Fibroblast of skin of right quadriceps (primary cell): ENCODE results near the gene GPBP1L1.
A peak's percentile ranks its signal among the peaks of the same experiment; 100 is the strongest.
"Not testable (repeated sequence)": the region's sequence is repeated elsewhere in the genome, so short reads cannot be mapped to it uniquely, and the experiment has no call there.

Source experiments
- DNase-seq: peaks from one replicate; pipeline ENCODE4 v3.0.0-alpha.2; 2013

The GPBP1L1 gene

DNA sequence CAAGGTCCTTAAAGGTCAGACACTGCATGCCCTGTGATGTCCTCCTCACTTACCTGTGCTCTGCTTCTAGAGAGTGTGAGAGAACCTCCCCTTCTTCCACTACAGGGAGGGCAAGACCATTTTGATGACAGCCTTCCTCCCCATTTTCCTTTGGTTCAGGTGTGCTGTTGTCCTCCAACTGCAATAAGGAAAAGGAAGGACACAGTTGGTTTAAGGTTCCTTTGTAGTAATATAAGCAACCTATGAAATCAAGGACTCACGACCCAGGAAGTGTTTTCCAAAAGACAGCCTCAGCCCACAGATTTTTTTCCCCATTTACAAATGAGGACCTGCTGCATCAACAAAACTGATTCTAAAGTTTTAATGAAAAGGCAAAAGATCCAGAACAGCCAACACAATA lies 55.9 kb downstream of the GPBP1L1 start:
- no peak for DNase-seq

DNA sequence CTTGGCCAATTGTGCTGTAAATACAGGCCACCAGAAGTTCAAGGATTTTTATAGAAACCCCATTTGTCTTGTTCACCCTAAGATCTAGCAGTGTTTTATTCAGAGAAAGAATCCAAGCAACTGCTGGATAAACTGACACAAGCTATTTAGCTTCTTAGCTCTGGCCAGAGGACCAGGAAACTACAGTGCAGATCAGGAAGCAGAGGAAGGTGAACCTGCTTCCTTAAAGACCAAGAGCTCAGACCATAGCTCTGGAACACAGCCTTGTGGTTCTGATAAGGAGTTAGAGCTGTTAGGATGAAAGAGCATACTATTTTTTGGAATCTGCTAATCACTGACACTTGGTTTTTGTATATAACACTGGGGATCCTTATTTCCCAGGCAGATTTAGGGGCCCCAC lies 57.3 kb downstream of the GPBP1L1 start:
- DNase-seq: no peak

DNA sequence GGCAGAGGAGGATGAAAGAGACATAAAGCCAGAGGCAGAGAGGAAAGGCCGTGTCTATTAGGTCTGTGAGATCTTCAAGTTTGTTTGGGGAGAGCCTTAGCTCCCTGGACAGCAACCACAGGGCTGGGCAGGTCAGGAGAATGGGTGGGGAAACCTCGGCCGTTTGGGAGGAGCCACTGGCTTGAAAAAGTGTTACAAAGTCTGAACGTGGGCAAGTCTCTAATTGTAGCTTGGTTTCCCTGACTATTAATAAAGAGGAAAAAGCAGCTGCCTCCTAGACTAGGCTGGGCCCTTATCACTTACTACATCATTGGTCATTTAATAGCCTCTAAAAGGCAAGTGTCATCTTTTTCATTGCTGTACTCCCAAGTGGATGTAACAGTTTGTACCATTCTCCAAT lies 62.4 kb downstream of the GPBP1L1 start, which contains the start of gene CCDC17:
Gene CCDC17, minus strand, starts transcription at position 83 of the 400 bp plus-strand sequence. CDS start 145 bp downstream, outside the sequence.
- no peak for DNase-seq

DNA sequence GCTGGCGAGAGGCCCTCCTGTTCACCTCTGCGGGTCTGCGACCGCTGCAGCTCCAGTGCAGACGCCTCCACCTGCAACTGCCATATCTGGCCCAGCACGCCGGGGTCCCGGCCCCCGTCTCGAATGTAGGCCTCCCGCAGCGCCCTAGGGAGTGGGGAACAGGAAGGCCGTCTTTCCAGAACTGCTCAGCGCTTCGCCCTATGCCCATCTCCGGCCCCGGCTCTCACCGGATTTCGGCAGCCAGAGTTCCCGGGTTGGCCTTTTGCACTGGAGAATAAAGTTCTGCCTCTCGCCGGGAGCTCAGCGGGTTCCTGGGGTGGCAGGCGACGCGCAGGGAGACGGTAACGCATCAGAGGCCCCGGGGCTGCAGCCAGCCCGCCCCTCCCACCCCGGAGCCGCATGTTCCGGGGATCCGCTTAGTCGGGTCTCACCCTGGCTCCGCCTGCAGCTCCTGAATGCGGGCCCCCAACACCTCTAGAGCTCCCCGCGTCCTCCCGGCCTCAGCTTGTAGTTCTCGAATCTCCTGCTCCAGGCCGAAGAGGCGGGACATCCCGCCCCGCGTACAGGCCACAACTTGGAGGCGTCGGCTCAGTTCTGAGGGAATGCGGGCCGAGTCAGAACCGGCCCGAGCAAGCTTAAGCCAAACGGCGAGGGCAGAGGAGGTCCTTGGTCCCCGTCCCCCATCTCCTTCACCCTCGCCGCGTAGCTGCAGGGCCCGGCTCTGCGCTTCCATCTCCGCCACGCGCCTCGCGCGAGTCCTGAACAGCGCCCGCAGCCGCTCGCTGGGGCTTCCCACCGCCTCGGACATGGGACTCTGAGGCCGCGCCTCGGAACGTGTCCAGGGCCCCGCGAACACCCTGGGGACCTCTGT lies 63.6 kb downstream of the GPBP1L1 start:
- DNase-seq: no peak

DNA sequence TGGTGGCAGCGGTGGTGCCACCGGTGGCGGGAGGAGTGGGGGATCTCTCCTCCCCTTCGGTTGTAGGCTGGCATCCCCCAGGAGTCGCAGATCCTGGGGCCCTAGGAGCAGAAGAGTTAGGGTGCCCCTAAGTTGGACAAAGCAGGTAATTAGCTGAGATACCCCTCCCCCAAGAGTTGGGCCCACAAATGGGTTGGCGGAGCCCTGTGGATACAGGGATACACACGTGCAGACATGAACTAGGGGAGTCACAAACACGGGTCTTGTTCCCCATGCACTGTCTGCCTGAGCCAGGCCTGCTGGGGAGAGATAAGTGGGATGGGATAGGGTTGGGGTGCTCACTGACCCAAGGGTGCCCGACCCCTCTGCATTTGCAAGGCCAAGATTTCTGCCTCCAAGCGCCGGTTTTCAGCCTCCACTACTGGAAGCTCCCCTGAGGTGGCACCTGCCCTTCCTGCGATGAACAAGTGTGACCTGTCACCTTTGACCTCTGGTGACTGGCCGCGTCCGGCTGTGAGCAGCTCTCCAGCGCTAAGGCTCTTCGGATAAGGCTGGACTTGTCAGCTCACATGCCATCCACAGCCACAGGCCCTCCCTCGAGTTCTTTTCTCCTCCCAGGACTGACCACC lies 64.3 kb downstream of the GPBP1L1 start:
- no peak for DNase-seq

DNA sequence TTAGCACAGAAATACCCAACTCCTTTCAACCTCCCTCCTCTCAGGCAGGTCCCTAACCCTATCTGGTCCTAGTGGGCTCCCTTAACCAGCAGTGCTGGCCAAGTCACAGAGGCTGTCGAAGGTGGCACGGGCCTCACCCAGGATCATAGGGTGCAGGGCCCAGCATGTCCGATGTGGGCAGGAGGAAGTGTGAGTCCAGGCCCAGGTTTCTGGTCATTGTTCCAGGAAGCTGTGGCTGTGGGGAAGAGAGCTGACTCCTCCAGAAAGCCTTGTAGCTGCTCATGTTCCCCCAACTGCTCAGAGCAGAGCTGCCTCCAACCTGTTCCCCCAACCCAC lies 64.9 kb downstream of the GPBP1L1 start:
- DNase-seq: no peak

DNA sequence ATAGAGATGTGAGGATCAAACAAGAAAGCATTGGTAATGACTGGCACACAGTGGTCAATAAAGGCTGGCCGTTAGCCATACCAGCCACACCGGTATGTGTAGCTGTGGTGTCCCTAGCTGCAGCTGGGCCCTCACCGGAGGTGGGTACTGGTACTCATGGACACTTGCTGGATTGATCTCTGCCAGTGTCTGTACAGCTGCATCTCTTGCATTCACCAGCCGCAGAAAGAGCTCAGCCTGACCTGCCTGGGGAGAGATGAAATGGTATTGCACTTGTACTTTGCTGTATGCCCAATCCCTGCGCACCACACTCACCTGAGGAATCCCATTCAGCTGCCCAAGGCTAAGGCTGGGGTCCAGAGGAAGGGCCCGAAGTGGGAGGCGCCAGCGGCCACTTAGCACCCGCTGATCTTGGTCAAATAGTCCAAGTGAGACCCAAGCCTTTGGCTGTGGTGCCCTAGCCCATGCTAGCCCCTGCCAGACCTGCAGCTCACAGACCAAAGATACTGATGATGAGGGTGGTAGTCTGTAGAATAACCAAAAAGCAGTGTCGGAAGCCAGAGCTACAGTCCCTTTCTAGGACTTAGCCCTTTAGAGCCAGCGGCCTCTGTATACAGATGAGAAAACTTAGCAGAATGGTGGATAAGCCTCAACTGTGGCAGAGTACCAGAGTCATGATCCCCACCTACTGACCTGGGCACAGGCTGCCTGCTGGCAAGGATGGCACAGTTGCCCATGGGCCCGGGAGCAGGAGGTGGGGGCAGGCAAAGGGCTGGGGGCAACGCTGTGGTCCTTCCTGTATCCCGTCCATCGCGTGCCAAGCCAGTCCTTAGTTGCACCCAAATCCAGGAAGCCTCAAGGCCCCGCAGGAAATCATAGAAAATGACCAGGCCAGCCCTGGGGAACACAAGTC lies 65.5 kb downstream of the GPBP1L1 start:
- no peak for DNase-seq

DNA sequence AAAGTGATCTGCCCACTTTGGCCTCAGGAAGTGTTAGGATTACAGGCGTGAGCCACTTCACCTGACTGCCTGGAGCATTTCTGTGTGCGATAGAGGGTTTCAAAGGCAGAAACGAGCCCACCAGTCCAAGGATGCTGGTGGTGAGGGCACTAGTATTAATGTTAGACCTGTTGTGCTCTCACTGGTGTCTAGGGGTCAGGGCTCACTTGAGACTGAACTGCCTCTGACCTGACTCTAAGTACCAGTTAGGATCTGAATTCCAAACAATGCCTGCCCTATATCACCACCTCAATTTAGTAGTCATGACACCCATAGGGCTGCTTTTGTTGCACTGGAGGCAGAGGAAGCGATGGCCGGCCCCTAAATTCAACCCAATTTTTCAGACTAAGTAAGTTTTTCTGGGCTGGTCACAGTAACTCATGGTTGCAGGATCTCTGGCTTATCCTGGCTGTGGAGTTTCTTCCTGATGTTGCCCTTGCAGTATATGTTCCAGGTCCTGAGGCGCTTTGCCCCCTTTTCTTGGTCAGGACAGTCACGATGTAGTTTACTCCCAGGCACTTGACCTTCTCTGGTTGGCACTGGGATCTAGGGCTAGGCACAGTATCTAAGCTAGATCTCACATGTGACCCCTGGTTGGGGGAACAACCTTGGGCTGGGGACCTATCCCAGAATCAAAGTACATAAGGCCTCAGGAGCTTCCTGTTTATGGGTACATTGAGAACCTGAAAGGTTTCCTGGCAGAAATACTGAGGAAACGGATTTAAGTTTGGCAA lies 67.0 kb downstream of the GPBP1L1 start:
- DNase-seq: no peak

DNA sequence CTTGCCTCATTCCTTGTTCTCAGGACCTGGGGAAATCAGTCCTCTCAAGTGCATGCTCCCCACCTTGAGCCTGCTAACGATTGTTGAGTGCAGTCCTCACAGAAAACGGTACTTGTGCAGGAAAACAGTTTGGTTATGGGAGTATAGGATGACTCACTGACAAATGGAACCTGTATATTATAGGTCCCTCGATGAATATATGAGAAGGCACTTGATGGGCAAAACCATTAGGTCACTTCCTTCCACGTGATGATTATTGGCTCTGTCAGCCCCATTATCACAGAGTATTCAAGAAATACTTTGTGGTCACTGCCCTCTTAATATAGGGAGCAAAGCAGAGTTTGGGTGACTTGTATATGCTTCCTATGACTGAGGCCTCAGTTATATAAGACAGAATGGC lies 68.7 kb downstream of the GPBP1L1 start:
- peak; percentile 32 for DNase-seq

DNA sequence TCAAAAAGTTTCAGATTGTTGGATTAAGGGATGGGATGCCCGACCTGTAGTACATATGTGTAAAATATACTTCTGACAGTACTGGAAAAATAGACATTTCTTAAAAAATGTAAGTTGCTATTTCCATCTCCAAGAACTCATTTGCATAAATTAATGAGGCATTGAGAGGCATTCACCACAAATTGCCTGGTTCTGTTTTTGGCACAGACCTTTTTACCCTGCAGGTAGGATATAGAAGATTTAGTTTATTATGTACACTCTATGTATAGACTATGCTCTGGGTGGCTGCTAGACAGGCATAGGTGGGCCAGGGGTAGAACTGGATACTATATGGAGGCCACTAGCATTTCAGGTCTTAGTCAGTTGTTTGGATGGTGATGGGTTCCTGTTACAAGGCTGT lies 70.4 kb downstream of the GPBP1L1 start:
- DNase-seq: no peak

DNA sequence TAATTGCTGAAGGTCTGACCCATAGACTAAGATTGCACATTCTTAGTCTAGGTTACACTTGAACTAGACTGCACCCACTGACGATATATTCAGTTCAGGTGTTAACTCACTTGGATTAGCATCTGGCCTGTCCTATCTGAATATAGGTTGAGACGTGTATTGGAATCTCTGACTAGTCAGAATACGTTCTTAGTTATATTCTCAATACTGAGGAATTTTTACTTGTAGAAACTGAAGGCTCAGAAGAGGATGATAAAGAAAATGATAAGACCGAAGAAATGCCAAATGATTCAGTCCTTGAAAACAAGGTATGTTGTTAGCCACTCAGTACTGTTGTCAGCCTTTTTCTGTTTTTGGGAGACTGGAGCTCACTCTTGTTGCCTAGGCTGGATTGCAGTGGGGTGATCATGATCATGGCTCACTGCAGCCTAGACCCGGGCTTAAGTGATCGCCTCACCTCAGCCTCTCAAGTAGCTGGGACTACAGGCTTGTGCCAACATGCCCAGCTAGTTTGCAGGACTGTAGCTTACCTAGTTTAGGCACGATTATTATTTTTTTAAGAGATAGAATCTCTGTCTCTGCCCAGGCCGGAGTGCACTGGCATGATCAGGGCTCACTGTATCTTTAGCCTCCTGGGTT lies 73.3 kb downstream of the GPBP1L1 start:
- DNase-seq: no peak

DNA sequence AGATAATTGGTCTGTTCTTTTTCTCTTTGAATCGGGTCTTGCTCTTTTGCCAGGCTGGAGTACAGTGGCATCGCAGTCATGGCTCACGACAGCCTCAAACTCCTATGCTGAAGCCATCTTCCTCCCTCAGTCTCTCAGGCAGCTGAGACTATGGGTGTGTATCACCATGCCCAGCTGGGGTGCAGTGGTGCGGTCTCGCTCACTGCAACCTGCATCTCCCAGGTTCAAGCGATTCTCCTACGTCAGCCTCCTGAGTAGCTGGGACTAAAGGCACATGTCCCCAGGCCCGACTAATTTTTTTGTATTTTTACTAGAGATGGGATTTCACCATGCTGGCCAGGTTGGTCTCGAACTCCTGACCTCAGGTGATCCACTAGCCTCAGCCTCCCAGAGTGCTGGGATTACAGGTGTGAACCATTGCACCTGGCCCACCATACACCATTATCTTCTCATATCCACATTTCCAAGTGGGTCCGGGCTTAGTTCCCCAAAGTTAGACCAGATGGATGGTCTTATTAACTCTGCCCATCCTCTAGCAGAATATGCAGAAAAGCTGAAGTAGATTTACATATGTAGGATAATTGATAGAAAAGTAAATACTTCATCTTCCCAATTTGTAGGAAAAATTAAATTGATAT lies 75.6 kb downstream of the GPBP1L1 start:
- no peak for DNase-seq

DNA sequence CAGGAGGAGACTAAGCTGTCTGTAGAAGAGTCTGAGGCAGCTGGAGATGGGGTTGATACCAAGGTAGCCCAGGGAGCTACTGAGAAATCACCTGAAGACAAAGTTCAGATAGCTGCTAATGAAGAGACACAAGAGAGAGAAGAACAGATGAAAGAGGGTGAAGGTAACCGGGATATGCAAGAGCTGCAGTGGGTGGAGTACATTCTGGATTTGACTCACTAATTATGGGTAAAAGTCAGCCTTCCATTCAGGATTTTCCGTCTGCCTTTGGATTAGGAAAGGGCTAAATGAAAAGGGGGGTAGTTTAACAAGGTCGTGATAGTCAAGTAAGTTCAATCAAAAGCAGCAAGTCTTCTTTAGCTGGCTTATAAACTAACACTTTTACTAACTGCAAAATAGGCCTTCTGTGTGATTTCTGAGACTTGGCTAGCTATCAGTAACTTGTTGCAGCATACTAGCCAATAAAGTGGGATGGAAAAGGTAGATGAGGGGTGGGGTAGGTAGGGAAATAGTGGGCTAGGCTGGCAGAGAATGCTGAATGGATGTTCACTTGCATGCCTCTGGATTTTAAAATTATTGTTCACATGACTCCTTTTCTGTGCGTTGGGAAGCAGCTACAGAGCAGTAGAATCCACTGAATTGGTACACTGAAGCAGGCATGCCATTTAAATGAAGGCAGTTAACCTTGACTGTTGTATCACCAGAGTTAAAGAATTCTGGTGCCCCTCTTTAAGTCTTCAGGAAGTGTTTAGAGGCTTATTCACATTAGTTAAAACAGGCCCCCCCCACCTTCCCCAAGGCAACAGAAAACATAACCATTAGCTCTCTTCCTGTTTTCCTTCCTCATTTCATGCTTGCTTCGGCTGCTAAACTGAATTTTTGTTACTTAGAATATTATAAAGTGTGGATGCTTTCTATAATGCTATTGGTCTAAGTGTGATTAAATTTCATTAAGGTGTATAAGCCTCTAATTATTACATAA lies 77.9 kb downstream of the GPBP1L1 start:
- DNase-seq: no peak

DNA sequence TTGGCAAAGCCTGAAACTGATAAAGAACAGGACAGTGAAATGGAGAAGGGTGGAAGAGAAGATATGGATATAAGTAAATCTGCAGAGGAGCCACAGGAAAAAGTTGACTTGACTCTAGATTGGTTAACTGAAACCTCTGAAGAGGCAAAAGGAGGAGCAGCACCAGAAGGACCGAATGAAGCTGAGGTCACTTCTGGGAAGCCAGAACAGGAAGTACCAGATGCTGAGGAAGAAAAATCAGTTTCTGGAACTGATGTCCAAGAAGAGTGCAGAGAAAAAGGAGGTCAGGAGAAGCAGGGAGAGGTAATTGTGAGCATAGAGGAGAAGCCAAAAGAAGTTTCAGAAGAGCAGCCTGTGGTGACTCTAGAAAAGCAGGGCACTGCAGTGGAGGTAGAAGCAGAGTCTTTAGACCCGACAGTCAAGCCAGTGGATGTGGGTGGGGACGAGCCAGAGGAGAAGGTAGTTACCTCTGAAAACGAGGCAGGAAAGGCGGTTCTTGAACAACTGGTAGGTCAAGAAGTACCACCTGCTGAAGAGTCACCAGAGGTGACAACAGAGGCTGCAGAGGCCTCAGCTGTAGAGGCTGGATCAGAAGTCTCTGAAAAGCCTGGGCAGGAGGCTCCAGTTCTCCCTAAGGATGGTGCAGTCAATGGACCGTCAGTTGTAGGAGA lies 78.8 kb downstream of the GPBP1L1 start:
- no peak for DNase-seq

DNA sequence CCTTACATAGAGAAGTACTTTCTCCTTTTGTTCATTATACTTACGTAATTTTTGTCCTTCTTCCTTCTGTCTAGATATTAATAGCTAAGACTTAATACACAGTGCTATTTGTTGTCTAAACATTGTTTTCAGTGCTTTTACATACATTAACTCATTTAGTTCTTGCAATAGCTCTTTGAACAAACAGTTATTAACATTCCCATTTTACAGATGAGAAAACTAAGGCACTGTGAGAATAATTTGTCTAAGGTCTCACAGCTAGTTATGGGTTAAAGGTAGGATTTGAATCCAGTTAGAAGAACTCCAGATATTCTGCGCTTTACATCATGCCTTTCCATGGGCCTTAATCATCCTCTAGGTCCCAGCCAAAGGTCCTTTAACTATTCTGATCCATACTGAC lies 82.1 kb downstream of the GPBP1L1 start:
- no peak for DNase-seq

DNA sequence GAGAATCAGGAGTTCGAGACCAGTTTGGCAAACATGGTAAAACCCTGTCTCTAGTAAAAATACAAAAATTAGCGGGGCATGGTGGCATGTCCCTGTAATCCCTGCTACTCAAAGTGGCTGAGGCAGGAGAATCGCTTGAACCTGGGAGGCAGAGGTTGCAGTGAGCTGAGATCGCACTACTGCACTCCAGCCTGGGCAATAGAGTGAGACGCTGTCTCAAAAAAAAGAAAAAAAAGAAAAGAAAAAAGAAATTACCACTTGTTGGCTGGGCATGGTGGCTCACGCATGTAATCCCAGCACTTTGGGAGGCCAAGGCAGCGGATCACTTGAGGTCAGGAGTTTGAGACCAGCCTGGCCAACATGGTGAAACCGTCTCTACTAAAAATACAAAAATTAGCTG lies 89.6 kb downstream of the GPBP1L1 start:
- DNase-seq: not testable (repeated sequence)

DNA sequence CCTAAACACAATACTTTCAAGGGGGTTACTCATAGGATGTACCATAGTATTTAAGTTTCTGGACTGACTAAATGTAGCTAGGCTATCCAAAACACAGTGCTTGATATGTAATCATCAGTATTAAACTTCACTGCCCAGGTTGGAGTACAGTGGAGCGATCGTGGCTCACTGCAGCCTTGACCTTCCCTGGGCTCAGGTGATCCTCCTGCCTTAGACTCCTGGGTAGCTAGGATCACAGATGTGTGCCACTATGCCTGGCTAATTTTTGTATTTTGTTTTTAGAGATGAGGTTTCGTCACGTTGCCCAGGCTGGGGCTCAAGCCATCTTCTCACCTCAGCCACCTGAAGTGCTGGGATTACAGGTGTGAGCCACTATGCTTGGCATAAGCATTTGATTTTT lies 91.9 kb downstream of the GPBP1L1 start:
- DNase-seq: no peak

DNA sequence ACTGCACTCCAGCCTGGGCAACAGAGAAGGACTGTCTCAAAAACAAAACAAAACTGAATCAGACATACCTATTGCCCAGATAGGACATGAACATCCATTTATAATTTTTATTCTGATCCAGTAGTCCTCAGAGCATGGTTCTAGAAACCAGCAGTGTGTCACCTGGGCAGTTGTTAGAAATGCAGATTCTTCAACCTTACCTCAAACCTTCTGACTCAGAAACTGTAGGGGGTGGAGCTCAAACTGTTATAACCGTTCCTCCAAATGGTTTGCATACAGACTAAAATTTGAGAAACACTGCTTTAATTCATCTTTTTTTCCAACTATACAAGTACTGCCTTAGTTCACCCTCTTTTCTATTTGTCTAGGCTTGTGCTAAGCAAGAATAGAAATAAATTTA lies 96.5 kb downstream of the GPBP1L1 start:
- DNase-seq: no peak

DNA sequence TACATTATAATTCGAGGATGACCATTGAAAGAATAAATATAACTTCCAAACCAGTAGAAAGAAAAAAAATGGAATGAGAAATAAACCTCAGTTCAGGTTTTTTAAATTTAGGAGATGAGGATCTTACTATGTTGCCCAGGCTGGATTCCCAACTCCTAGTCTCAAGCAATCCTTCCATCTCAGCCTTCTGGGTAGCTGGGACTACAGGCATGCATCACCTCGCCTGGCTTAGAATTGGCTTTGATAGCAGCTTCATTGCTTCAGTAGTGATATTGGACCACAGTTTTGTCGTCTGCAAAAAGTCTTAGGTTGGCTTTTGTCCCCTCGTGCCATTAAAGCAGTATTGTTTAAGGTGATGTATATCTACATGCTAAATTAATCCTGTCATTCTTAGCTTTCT lies 99.6 kb downstream of the GPBP1L1 start:
- DNase-seq: no peak
